ENCODE results near the gene MAP4K2.

MAP4K2 gene

GRCh38 chr11:64762674-64763525 is 40.1 kb downstream of the MAP4K2 start:
- CTCF ChIA-PET, result interaction anchor here (0.9 to 3.9 kb wide), 5 partner anchors 12 to 74 kb away, joined by 3 to 34 read pairs (median 4); no protein-coding TSS in a partner anchor
- H3K4me3 ChIP-seq (ENCODE audit: low read depth, low read length), result no peak overlapping the region
- TF ChIP-seq, protein P1, sequence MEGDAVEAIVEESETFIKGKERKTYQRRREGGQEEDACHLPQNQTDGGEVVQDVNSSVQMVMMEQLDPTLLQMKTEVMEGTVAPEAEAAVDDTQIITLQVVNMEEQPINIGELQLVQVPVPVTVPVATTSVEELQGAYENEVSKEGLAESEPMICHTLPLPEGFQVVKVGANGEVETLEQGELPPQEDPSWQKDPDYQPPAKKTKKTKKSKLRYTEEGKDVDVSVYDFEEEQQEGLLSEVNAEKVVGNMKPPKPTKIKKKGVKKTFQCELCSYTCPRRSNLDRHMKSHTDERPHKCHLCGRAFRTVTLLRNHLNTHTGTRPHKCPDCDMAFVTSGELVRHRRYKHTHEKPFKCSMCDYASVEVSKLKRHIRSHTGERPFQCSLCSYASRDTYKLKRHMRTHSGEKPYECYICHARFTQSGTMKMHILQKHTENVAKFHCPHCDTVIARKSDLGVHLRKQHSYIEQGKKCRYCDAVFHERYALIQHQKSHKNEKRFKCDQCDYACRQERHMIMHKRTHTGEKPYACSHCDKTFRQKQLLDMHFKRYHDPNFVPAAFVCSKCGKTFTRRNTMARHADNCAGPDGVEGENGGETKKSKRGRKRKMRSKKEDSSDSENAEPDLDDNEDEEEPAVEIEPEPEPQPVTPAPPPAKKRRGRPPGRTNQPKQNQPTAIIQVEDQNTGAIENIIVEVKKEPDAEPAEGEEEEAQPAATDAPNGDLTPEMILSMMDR (IDR thresholded peaks at IDR 0.05; ENCODE audit: insufficient read depth, low read length, missing control alignments), result no peak
- POLR2A ChIA-PET, result no interaction called here
- DNase-seq (ENCODE audit: low read depth, low spot score), result peak; percentile 23

GRCh38 chr11:64762277-64762673 is 40.7 kb downstream of the MAP4K2 start:
- TF ChIP-seq, protein P1 (IDR thresholded peaks at IDR 0.05; ENCODE audit: insufficient read depth, low read length, missing control alignments), result no peak
- DNase-seq (ENCODE audit: low read depth, low spot score), result no peak
- no peak overlapping the region for H3K4me3 ChIP-seq (ENCODE audit: low read depth, low read length)
- CTCF ChIA-PET, result interaction anchor here (0.9 to 2.1 kb wide), 3 partner anchors 9 to 20 kb away, joined by 4 to 9 read pairs (median 4); no protein-coding TSS in a partner anchor
- POLR2A ChIA-PET, result no interaction called here

- ChIA-PET POLR2A (interaction anchor here (1.5 kb wide), 1 partner anchor 18 kb away, joined by 7 read pairs; the partner anchor contains the start of gene SF1), CTCF (interaction anchor here (1.2 to 2.1 kb wide), 6 partner anchors 7 to 312 kb away, joined by 4 to 9 read pairs (median 4); partner anchors contain the start of gene RASGRP2)
- no peak for DNase-seq (ENCODE audit: low read depth, low spot score)
- TF ChIP-seq, protein P1 (IDR thresholded peaks at IDR 0.05; ENCODE audit: insufficient read depth, low read length, missing control alignments), result no peak
- no peak overlapping the region for H3K4me3 ChIP-seq (ENCODE audit: low read depth, low read length)
Measured at GRCh38 chr11:64760759-64761420, 42.1 kb downstream of the MAP4K2 start.

- DNase-seq (ENCODE audit: low read depth, low spot score), result no peak
- CTCF ChIA-PET, result interaction anchor here (0.8 to 2.1 kb wide), 9 partner anchors 8 to 311 kb away, joined by 3 to 9 read pairs (median 4); partner anchors contain the start of gene RASGRP2
- no peak within 1 kb of the TSS for H3K4me3 ChIP-seq (ENCODE audit: low read depth, low read length)
- POLR2A ChIA-PET, result interaction anchor here (0.8 to 1.5 kb wide), 2 partner anchors 19 kb away, joined by 3 to 7 read pairs; partner anchors contain the start of gene SF1
- TF ChIP-seq, protein P1 (IDR thresholded peaks at IDR 0.05; ENCODE audit: insufficient read depth, low read length, missing control alignments), result no peak
Measured at GRCh38 chr11:64759722-64760719, 43.0 kb downstream of the MAP4K2 start, which contains the start of gene PYGM. Gene PYGM, minus strand, starts transcription at chr11:64759974. Its CDS starts 76 bp downstream, at chr11:64759898.

GRCh38 chr11:64759131-64759721 is 43.8 kb downstream of the MAP4K2 start:
- TF ChIP-seq, protein P1 (IDR thresholded peaks at IDR 0.05; ENCODE audit: insufficient read depth, low read length, missing control alignments), result no peak
- DNase-seq (ENCODE audit: low read depth, low spot score), result no peak
- POLR2A ChIA-PET, result interaction anchor here (0.8 kb wide), 1 partner anchor 20 kb away, joined by 3 read pairs; no protein-coding TSS in a partner anchor
- no peak overlapping the region for H3K4me3 ChIP-seq (ENCODE audit: low read depth, low read length)
- CTCF ChIA-PET, result interaction anchor here (0.8 to 1.8 kb wide), 5 partner anchors 9 to 108 kb away, joined by 3 to 7 read pairs (median 4); no protein-coding TSS in a partner anchor

Measured in AG04449 (cell line).